Measurements from ENCODE around the gene FAM98C. TPM values are rescaled to one million over a fixed set of nuclear protein-coding genes. Genes with fewer than 3 reads are reported as not detected.

Gene FAM98C
- total RNA-seq, 4 donors from 2014 or later: 4.1 to 24.7 (median 20.1) TPM

GRCh38 chr19:38374332-38375097, 28.4 kb upstream of the FAM98C start, which contains the start of gene PSMD8:
Gene PSMD8, plus strand, starts transcription at chr19:38374571. Its CDS starts 31 bp downstream, at chr19:38374602.
- TF ChIP-seq, protein P1, sequence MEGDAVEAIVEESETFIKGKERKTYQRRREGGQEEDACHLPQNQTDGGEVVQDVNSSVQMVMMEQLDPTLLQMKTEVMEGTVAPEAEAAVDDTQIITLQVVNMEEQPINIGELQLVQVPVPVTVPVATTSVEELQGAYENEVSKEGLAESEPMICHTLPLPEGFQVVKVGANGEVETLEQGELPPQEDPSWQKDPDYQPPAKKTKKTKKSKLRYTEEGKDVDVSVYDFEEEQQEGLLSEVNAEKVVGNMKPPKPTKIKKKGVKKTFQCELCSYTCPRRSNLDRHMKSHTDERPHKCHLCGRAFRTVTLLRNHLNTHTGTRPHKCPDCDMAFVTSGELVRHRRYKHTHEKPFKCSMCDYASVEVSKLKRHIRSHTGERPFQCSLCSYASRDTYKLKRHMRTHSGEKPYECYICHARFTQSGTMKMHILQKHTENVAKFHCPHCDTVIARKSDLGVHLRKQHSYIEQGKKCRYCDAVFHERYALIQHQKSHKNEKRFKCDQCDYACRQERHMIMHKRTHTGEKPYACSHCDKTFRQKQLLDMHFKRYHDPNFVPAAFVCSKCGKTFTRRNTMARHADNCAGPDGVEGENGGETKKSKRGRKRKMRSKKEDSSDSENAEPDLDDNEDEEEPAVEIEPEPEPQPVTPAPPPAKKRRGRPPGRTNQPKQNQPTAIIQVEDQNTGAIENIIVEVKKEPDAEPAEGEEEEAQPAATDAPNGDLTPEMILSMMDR (IDR thresholded peaks at IDR 0.05; ENCODE audit: low read depth): no peak

GRCh38 chr19:38375098-38375493, 27.8 kb upstream of the FAM98C start:
- TF ChIP-seq, protein P1 (IDR thresholded peaks at IDR 0.05; ENCODE audit: low read depth): no peak

GRCh38 chr19:38375748-38376147, 27.1 kb upstream of the FAM98C start:
- TF ChIP-seq, protein P1 (IDR thresholded peaks at IDR 0.05; ENCODE audit: low read depth): no peak

GRCh38 chr19:38376576-38376975, 26.3 kb upstream of the FAM98C start:
- TF ChIP-seq, protein P1 (IDR thresholded peaks at IDR 0.05; ENCODE audit: low read depth): no peak

DNA sequence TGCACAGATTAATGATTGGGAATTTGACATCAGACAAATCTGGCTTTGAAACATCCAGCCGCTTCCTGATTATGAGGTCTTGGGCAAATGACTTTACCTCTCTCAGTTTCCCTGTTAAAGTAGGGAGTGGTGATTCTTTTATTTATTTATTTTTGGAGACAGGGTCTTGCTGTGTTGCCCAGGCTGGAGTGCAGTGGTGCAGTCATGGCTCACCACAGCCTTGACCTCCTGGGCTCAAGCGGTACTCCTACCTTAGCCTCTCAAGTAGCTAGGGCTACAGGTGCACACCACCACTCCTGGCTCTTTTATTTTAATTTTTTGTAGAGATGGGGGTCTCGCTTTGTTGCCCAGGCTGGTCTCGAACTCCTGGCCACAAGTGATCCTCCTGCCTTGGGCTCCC, 25.8 kb upstream of the FAM98C start:
- TF ChIP-seq, protein P1 (IDR thresholded peaks at IDR 0.05; ENCODE audit: low read depth): no peak

DNA sequence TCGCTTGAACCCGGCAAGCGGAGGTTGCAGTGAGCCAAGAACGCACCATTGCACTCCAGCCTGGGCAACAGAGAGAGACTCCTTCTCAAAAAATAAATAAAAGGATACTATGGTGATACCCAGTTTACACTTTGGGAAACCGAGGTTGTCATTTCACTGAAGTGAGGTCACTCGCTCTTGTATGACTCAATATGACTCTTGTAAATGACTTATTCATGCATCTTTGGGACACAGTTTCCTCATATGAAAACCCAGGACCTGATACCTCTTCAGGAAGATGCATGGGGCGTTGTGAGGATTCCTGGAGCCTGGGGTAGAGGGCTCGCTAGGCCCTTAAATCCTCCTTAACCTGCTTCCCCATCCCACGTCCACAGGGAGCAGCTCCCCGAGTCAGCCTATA, 24.0 kb upstream of the FAM98C start:
- TF ChIP-seq, protein P1 (IDR thresholded peaks at IDR 0.05; ENCODE audit: low read depth): no peak

- TF ChIP-seq, protein P1 (IDR thresholded peaks at IDR 0.05; ENCODE audit: low read depth): no peak
These were observed 21.8 kb upstream of the FAM98C start for GRCh38 chr19:38381138-38381537.

All from subcutaneous adipose tissue (tissue), 4 donors.